HG03280 (cell line): ENCODE data around the gene MMP15.
"Not testable (repeated sequence)": the region's sequence is repeated elsewhere in the genome, so short reads cannot be mapped to it uniquely, and the experiment has no call there.

Experiments used
- ATAC-seq: cut with Tn5 transposase; IDR thresholded peaks from one replicate; pipeline ENCODE4 v1.9.1; 2021; ENCODE audit warnings: mild to moderate bottlenecking, moderate library complexity; ENCODE audit not compliant: unreplicated experiment

Gene MMP15

DNA sequence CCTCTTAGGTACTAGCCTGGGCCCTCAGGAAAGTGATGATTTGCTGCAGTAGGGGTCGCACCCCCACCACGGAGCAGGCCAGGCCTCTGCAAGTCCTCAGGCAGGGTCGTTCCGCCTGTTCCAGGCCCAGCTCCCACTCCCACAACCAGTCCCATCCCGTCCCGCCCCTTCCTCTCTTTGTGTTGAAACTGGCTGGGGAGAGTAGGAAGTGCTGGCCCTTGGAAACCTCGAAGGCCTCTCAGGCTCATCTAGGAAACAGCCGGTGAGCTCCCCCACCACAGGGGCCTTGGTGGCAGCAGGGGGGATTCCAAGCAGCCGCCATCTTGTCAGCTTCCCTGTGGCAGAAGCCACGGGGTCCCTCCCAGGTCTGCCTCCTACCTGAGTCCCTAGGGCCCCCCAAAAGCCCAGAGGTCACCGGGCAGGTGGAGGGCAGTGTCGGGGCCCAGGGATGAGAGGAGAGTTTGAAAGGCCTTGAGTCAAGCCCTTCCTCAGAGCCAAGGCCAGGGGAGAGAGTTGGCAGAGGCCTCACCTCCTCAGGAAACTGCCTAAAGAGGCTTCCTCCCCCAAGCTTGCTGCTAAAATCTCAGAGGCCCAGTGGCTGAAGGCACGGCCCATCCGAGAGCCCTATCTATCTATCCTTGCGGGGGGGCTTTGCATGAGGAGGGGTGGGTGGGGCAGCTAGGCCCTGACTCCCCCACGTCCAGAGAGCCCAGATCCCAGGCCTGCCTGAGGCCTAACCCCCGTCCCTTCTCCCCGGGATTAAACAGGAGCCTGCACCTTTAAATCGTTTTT, 22.2 kb downstream of the MMP15 start:
- no peak for ATAC-seq

DNA sequence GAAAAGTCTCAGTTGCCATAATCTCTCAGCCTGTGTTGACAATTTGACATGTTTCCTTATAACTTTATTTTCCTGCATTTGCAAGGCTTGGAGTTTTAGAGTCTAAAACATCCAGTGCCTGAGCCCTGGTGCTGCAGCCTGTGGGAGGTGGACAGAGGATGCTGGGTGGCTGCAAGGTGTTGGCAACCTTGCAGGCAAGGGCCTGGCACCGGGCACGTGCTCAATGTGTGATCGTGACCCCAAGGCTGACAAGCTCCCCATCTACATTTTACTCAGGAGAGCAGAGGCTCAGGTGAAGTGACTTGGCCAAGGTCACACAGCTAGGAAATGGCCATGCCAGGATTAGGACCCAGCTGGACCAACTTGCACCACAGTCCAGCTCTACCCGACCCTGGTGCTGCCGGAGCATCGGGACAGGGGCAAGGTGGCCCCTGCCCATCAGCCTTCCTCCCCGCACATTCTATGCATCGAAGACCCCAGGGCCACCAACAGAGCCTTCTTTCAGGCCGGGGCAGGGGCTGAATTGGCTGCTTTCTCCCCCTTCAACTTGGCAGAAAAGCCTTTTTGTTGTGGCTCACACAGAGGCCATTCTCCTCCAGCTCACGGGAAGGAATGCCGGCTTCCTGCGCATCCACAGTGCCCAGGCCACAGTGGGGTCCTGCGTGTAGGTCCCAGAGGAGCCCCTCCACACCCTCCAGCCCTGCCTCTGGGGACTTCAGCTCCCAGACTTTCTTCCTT, 23.1 kb downstream of the MMP15 start:
- no peak for ATAC-seq

DNA sequence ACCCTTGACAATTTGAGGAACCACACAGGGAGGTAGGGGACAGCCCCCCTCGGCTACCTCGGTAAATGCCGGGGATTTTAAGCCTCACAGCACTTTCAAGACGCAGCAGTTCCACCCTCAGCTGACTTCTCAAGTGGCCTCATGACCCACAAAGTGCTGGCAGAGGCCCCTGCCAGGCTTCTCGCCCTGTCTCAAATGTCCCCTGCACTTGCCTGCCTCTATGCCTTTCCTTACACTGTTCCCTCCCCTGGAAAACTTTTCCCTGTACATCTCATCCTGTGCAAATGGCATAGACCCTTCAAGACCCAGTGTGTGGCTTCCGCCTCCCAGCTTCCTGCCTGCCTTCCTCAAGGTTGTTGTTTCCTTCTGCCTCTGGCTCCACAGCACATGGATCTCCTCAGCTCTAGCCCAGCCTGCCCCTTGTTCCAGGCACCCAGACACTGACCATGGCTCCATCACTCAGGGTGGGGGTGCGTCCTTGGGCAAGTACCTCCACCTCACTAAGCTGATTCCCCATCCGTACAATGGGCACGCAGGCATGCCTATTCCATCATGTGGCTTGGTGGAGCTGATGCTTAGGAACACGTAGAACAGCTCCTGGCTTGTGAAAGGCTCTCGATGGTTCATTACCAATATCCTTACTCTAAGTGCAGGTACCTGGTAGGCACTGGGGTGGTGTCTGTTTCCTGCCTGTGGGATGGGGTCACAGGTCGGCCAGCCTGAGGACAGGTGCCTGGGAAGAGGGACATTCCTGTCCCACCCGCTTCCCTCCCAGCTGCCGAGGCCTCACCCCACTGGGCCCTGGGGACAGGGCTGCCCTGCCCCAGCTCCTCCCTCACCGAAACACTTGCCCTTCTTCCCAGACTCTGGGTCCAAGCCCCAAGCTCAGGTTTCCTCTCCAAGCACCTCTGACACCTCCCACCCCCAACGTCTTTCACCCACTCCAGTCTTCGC, 24.0 kb downstream of the MMP15 start:
- ATAC-seq = no peak

DNA sequence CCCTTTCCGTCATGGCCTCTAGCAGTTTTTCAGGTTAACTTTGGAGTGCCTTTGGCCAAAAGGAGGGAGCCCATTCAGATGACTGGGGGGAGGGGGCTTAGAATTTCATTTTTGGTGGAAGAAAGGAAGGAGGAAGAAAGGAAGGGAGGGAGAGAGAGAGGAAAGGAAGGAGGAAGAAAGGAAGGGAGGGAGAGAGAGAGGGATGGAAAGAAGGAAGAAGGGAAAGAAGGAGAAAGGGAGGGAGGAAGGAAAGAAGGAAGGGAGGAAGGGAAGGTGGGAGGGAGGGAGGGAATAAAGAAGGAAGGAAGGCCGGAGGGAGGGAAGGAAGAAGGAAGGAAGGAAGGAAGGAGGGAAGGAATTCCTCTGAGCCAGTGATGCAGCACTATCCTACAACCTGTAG, 25.7 kb downstream of the MMP15 start:
- ATAC-seq = no peak

DNA sequence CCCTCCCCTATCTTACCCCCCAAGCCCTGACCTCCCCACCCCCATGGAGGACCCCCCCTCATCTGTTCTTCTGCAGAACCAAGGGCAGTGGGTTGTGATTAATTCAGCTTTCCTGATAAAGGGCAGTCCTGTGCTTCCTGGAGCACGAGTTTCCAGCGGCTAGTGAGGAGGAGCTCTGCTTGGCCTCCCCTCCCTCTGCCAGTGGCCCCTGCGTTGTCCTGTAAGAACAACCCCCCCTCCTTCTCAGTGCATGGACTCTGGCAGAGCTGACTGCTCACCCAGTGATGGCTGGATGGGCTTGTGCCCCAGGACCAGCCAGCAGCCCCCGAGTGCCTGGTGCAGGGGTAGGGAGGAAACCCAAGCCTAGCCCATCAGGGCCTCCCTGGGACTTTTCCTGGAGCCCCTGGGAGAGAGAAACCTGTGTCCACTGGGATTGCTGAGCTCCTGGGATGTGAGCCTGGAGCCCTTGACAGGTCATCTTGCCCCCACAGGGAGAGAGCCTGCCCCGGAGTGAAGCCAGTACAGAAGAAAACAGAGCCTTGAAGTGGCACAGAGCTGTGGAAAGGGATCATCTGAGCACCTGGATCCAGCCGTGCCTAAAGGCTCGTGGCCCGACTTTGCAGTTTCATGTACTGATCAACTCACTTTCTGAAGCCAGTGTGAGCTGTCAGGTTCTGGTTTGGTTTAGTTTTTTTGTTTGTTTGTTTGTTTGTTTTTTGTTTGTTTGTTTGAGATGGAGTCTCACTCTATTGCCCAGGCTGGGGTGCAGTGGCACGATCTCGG, 26.5 kb downstream of the MMP15 start:
- ATAC-seq = no peak

DNA sequence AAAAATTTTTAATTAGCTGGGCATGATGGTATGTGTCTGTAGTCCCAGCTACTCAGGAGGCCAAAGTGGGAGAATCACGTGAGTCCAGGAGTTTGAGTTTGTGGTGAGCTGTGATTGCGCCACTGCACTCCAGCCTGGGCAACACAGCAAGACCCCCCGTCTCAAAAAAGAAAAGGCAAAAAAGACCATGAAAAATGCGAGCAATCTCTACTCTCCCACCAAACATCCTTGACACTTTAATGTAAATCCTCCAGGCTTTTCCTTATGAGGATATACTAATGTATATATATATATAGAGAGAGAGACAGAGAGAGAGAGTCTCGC, 28.1 kb downstream of the MMP15 start:
- ATAC-seq = no peak

DNA sequence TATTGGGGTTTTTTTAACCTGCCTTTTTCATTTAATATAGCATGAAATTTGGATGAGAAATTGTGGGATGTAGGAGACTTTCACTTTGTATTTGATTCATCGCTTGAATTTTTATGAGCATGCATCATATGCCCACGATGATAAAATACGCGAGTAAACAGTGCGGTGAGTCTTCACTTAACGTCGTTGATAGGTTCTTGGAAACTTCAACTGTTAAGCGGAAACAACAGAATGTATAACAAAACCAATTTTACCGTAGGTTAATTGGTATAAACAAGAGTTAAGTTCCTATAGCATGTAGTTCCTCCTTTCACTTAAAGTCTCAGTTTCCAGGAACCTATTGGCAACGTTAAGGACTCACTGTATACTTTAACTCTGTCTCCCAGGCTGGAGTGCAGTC, 28.7 kb downstream of the MMP15 start:
- no peak for ATAC-seq

DNA sequence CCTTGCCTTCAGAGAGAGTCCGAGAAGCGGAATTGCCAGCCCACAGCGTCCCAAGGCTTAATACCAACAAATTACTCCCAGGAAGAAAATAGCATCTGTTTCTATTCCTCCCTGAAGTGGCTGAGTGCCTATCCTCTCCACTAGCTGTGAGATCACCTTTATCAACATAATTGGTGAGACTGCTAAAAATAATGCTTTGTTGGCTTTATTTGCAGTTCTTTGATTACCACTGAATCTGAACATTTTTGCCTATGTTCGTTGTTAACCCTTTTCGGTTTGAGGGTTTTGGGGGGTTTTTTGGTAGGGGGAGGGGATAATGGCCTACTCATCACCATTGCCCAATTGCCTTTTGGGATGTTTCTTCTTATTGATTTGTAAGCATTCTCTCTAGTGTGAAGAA, 31.0 kb downstream of the MMP15 start:
- ATAC-seq = no peak

DNA sequence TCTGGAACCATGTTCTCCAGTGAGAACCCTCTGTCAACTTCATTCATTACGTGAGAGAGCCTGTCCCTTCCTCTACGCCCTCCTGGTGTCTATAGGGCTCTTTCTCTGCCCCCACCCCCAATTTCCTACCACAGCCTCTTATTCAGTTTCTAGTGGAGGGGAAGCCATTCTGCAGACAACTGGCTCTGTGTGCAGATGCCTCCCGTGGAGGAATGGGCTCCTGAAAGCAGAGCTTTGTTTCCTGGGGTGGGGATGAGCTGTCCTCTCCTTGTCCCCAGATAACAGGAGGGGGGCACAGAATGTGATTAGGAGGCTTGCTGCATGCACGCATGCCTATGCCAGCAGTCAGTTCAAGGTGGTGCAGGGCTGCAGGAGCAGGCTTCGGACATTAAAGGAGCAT, 31.6 kb downstream of the MMP15 start:
- no peak for ATAC-seq

DNA sequence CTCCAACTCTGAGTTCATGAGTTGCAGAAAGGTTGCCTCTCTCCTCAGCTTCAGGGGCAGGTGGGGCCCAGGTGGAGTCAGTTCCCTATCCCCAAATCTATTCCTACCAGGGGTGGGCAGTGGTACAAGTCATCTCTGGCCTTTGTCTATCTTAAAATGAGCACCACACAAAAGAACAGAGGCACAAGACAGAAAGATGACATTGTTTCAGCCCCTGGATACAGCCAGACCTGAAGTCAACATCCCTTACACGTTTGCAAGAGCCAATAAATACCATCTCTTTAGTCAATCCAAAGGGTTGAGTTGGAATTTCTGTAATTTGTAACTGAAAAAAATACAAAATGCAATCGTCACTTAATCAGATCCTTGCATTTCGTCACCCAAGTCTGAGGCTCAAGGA, 32.2 kb downstream of the MMP15 start:
- ATAC-seq = no peak

DNA sequence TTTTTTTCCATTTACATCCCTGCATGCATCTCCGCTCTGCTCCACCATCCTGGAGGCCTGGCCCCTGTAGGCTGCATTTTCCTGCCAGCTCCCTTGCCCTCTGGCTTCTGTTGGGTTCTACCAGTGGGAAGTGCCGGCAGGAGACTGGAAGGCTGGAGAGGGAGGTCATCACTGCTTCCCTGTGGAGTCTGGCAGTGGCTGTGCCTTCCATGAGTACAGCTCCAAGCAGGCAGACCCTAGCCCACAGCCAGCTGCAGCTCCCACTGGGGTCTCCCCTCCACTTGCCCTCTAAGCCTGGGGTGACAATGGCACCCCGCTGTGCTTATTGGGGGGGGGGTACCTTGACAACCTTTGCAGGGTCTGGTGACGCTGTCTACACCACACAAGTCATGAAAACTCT, 37.3 kb downstream of the MMP15 start:
- no peak for ATAC-seq

DNA sequence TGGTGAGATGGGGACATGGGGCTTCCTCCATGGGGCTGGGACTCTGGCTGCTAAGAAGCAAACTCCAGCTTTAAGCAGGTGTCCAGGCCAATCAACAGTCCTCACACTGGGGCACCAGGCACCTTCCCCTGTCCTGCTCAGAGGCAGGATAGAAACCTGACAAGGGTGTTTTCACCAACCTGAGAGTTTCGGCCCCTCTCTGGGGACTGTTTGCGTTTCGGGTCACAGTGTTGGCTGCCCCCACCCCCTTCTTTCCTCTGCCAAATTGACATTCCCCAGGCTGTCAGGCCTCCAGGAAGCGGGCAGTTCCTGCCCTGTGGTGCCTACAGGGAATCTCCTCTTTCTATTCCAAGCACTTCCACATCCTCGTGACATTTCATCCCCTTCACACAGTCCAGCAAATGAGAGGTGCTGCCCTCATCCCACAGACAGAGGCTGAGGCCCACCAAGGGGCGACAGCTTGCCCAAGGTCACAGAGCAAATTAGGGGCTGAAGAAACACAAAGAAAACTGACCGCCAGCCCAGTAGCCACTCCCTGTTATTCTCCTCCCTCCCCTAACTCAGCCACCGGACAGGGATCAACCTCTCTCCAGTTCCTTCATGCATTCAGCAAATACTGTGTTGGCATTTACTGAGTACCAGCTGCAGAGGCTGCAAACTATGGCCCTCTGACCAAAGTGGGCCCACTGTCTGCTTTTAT, 38.0 kb downstream of the MMP15 start:
- ATAC-seq = no peak

DNA sequence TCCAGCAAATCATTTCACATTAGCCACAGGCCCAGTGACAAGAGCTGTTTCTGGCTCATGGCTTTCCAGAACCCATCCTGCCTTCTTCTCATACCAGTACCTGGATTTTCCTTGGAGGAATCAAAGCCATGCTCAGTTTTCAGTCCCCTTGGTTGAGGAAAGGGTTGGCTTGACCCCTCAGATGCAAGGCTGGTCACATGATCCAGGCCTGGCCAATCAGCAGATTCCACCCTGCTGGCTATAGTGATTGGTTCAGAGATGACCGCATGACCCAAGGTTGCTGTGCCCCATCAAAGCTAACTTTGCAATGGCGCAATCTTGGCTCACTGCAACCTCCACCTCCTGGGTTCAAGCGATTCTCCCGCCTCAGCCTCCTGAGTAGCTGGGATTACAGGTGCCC, 45.0 kb downstream of the MMP15 start:
- ATAC-seq = no peak

DNA sequence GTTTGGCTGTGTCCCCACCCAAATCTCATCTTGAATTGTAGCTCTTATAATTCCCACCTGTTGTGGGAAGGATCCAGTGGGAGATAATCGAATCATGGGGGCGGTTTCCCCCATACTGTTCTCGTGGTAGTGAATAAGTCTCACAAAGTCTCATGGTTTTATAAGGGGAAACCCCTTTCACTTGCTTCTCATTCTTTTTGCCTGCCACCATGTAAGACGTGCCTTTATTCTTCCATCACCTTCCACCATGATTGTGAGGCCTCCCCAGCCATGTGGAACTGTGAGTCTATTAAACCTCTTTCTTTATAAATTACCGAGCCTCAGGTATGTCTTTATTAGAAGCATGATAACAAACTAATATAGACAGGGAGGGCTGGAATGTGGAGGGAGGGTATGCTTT, 46.6 kb downstream of the MMP15 start:
- not testable (repeated sequence) for ATAC-seq

DNA sequence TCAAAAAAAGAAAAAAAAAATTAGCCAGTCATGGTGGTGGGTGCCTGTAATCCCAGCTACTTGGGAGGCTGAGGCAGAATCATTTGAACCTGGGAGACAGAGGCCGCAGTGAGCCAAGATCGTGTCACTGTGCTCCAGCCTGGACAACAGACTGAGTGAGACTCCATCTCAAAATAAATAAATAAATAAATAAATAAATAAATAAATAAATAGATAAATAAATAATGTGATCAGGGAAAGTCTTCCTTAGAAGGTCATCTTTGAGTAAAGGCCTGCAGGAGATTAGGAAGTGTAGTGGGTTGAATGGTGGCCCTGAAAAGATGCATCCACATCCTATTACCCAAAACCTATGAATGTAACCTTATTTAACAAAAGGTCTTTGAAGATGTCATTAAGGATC, 47.5 kb downstream of the MMP15 start:
- not testable (repeated sequence) for ATAC-seq

DNA sequence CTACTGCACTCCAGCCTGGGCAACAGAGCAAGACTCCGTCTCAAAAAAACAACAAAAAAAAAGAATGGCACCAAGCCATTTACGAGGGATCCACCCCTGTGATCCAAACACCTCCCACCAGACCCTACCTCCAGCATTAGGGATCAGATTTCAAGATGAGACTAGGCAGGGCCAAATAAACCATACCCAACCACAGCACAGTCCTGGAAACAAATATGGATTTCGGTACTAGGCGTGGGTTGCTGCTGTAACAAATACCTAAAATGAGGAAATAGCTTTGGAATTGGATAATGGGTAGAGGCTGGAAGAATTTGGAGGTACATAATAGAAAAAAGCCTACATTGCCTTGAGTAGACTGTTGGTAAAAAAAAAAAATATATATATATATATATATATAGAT, 49.1 kb downstream of the MMP15 start:
- no peak for ATAC-seq

DNA sequence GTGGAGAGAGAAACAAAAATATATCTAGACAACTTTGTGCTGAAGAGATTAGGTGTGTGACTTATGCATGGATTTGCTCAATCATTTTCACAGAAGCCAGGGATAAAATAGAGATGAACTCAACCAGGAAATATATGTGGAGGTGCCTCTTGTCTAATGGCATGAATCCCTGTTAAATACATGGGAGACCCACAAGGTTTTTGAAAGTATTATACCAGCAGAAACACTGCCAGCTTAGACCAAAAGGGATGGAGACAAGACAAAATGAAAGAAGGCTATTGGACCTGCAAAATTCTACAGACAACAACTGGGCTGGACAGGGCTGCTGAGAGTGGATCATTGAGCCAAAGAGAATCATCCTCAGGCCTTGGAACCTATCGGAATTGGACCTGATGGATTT, 51.0 kb downstream of the MMP15 start:
- no peak for ATAC-seq

DNA sequence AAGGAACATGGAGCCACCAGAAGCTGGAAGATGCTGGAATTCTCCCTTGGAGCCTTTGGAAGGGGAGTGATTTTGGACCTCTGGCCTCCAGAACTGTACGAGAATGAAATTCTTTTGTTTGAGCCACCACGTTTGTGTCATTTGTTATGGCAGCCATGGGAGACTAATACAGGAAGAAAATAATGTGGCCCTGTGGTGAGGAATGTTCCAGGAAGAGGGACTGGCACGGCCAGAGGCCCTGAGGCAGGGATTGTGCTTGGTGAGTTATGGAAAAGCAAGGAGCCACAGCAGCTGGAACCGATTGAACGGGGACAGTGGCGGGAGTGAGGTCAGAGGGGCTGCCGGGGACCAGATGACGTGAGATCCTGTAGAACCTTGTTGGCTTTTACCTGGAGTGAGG, 52.2 kb downstream of the MMP15 start:
- ATAC-seq = no peak

DNA sequence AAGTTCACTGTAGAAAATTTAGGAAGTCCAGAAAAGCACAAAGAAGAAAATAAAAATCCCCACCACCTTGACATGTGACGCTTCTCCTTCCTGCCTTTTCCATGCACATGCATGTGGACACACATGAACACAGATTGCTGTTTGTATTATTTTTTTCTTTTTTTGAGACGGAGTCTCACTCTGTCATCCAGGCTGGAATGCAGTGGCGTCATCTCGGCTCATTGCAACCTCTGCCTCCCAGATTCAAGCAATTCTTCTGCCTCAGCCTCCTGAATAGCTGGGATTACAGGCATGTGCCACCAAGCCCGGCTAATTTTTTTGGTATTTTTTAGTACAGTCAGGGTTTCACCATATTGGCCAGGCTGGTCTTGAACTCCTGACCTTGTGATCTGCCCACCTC, 55.1 kb downstream of the MMP15 start:
- ATAC-seq = not testable (repeated sequence)

DNA sequence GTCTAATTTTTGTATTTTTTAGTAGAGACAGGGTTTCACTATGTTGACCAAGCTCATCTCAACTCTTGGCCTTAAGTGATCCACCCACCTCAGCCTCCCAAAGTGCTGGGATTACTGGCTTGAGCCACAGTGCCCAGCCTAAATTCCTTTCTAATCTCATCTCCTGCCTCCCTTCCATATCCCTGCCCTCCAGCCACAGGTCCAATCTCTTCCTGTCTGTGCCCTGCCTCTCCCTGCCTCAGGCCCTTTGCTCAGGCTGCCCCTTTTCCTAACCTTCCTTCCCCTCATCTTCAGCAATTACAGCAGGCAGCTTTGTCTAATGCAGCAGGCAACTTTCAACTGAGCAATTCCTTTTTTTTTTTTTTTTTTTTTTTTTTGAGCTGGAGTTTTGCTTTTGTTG, 56.8 kb downstream of the MMP15 start:
- ATAC-seq = no peak
